Liver (tissue), 9 donors: ENCODE measurements around the gene CEACAM20. TPM values are rescaled to one million over a fixed set of nuclear protein-coding genes. Genes with fewer than 3 reads are reported as not detected.
"Not testable (repeated sequence)": the region's sequence is repeated elsewhere in the genome, so short reads cannot be mapped to it uniquely, and the experiment has no call there.

Experiments
- DNase-seq: peaks from one replicate; pipeline ENCODE4 v3.0.0-alpha.2; 2017; ENCODE audit warnings: low spot score
- H3K27ac ChIP-seq, 2 donors: one replicate each; pipeline ENCODE4 v1.7.0; 2013; ENCODE audit warnings: inconsistent platforms in 2 of 2, low read length in 2 of 2, control low read depth in 1 of 2, low read depth in 1 of 2, mild to moderate bottlenecking in 1 of 2
- H3K27me3 ChIP-seq, 4 donors: one replicate each; pipeline versions ENCODE4 v1.6.1 to v1.7.0; 2013; ENCODE audit warnings: low read length in 3 of 4, inconsistent platforms in 1 of 4, mild to moderate bottlenecking in 1 of 4, moderate library complexity in 1 of 4; ENCODE audit not compliant: control insufficient read depth in 4 of 4, insufficient read depth in 4 of 4
- H3K36me3 ChIP-seq, 4 donors: one replicate each; pipeline versions ENCODE4 v1.6.1 to v1.7.0; 2013; ENCODE audit warnings: low read length in 3 of 4, mild to moderate bottlenecking in 3 of 4, low read depth in 1 of 4, moderate library complexity in 1 of 4; ENCODE audit not compliant: control insufficient read depth in 4 of 4, insufficient read depth in 3 of 4
- H3K4me1 ChIP-seq, 4 donors: one replicate each; pipeline versions ENCODE4 v1.6.1 to v1.7.0; 2013; ENCODE audit warnings: low read length in 3 of 4, mild to moderate bottlenecking in 3 of 4, moderate library complexity in 1 of 4; ENCODE audit not compliant: control insufficient read depth in 4 of 4, insufficient read depth in 4 of 4
- H3K4me3 ChIP-seq, 3 donors: one replicate each; pipeline versions ENCODE4 v1.6.1 to v1.7.0; 2013; ENCODE audit warnings: low read length in 3 of 3, control low read depth in 1 of 3, low read depth in 1 of 3, mild to moderate bottlenecking in 1 of 3
- H3K9ac ChIP-seq, 2 donors: one replicate each; pipeline ENCODE4 v1.7.0; 2013; ENCODE audit warnings: low read length in 2 of 2, mild to moderate bottlenecking in 2 of 2, moderate library complexity in 2 of 2, control low read depth in 1 of 2, low read depth in 1 of 2
- H3K9me3 ChIP-seq, 4 donors: one replicate each; pipeline versions ENCODE4 v1.6.1 to v1.7.0; 2013; ENCODE audit warnings: low read length in 3 of 4; ENCODE audit not compliant: control insufficient read depth in 4 of 4
- FOXA1 ChIP-seq: IDR thresholded peaks from 2 replicates; pipeline ENCODE4 v1.6.1; 2016; ENCODE audit warnings: antibody characterized with exemption
- FOXA2 ChIP-seq: IDR thresholded peaks from 2 replicates; pipeline ENCODE4 v1.6.1; 2016; ENCODE audit warnings: antibody characterized with exemption
- HNF4A ChIP-seq, 2 donors: conservative IDR thresholded peaks; 2 replicates each; pipeline ENCODE4 v1.6.1; 2016; ENCODE audit warnings: antibody characterized with exemption in 2 of 2, mild to moderate bottlenecking in 2 of 2
- HNF4G ChIP-seq: IDR thresholded peaks from 2 replicates; pipeline ENCODE4 v1.6.1; 2016; ENCODE audit warnings: antibody characterized with exemption
- JUND ChIP-seq, 2 donors: IDR thresholded peaks; 2 replicates each; pipeline ENCODE4 v1.6.1; 2016; ENCODE audit warnings: antibody characterized with exemption in 2 of 2
- MAX ChIP-seq: IDR thresholded peaks from 2 replicates; pipeline ENCODE4 v1.6.1; 2016; ENCODE audit warnings: antibody characterized with exemption
- NR2F2 ChIP-seq: IDR thresholded peaks from 2 replicates; pipeline ENCODE4 v1.6.1; 2016; ENCODE audit warnings: antibody characterized with exemption
- RAD21 ChIP-seq, 2 donors: IDR thresholded peaks; 2 replicates each; pipeline ENCODE4 v1.6.1; 2016; ENCODE audit warnings: antibody characterized with exemption in 2 of 2, mild to moderate bottlenecking in 2 of 2
- RXRA ChIP-seq, 2 donors: IDR thresholded peaks; 2 replicates each; pipeline ENCODE4 v1.6.1; 2017 to 2018; ENCODE audit warnings: antibody characterized with exemption in 2 of 2, mild to moderate bottlenecking in 1 of 2
- SP1 ChIP-seq: IDR thresholded peaks from 2 replicates; pipeline ENCODE4 v1.6.1; 2018; ENCODE audit warnings: antibody characterized with exemption, mild to moderate bottlenecking
- TAF1 ChIP-seq: conservative IDR thresholded peaks from 2 replicates; pipeline ENCODE4 v1.6.1; 2016; ENCODE audit warnings: antibody characterized with exemption, mild to moderate bottlenecking
- YY1 ChIP-seq: IDR thresholded peaks from 2 replicates; pipeline ENCODE4 v1.6.1; 2016; ENCODE audit warnings: antibody characterized with exemption, mild to moderate bottlenecking
- ZBTB33 ChIP-seq: IDR thresholded peaks from 2 replicates; pipeline ENCODE4 v1.6.1; 2016; ENCODE audit warnings: antibody characterized with exemption
- WGBS: extraction: QIAGEN DNeasy Blood & Tissue Kit; methylation state at CpG from one replicate; pipeline ENCODE4 v1.1.7; 2013; 5-methylcytosine and 5-hydroxymethylcytosine counted together
- polyA plus RNA-seq, 2 donors: library from polyadenylated mRNA; stranded (reverse) in 1 of 2; unstranded in 1 of 2; fragments of 200-250 nt in 1 of 2; fragments of >200 nt in 1 of 2; fragmentation: Nextera tagmentation in 1 of 2; extraction: Ambion mirVana in 1 of 2; gene quantifications; one replicate each; pipeline versions ENCODE4 v1.2.1 to v1.2.3, GENCODE V29; 2013 to 2015
- total RNA-seq, 2 donors: library from RNA; depleted of rRNA; stranded (reverse); fragments of >200 nt; gene quantifications; one replicate each; pipeline ENCODE4 v1.2.3, GENCODE V29; 2014
- TF ChIP-seq, protein P1 (sequence below): IDR thresholded peaks from 2 replicates; pipeline ENCODE4 v1.6.1; 2016; ENCODE audit warnings: antibody characterized with exemption, mild to moderate bottlenecking
- donor health status: healthy.
- donor health status: healthy.
- donor health status: healthy.
- donor health status: healthy.
- donor health status: healthy.

CEACAM20 gene
- total and polyA plus RNA-seq, 4 donors = 0.09 to 0.25 TPM; not detected in 2

DNA sequence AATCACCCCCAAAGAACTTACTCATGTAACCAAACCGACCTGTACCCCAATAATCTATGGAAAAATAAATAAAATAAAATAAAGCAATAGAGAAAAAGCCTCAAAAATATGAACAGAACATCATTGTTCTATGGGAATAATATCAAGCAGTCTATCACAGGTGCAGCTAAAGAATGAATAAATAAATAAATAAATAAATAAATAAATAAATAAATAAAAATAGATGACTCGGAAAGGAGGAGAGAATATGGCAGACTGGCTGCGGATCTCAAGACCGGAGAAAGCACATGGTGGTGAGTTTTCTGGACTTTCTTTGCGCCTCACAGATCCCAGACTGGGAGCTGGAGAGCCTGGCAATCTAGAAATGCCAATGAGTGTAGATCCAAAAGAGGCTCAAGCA is 22.4 kb upstream of the CEACAM20 start:
- 80% methylated on average over 5 of the region's 5 CpGs for whole genome bisulfite sequencing
- TF ChIP-seq HNF4G (no peak), RAD21 (IDR thresholded peaks at IDR 0.05) (no peak), HNF4A (conservative IDR thresholded peaks at IDR 0.05) (no peak), TAF1 (no peak), FOXA1 (no peak)
- TF ChIP-seq, protein P1, sequence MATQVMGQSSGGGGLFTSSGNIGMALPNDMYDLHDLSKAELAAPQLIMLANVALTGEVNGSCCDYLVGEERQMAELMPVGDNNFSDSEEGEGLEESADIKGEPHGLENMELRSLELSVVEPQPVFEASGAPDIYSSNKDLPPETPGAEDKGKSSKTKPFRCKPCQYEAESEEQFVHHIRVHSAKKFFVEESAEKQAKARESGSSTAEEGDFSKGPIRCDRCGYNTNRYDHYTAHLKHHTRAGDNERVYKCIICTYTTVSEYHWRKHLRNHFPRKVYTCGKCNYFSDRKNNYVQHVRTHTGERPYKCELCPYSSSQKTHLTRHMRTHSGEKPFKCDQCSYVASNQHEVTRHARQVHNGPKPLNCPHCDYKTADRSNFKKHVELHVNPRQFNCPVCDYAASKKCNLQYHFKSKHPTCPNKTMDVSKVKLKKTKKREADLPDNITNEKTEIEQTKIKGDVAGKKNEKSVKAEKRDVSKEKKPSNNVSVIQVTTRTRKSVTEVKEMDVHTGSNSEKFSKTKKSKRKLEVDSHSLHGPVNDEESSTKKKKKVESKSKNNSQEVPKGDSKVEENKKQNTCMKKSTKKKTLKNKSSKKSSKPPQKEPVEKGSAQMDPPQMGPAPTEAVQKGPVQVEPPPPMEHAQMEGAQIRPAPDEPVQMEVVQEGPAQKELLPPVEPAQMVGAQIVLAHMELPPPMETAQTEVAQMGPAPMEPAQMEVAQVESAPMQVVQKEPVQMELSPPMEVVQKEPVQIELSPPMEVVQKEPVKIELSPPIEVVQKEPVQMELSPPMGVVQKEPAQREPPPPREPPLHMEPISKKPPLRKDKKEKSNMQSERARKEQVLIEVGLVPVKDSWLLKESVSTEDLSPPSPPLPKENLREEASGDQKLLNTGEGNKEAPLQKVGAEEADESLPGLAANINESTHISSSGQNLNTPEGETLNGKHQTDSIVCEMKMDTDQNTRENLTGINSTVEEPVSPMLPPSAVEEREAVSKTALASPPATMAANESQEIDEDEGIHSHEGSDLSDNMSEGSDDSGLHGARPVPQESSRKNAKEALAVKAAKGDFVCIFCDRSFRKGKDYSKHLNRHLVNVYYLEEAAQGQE = no peak
- H3K9me3 ChIP-seq = no peaks in the 10 kb centered on the region

GRCh38 chr19:44550976-44551375 is 21.5 kb upstream of the CEACAM20 start:
- not testable (repeated sequence) for H3K27me3 ChIP-seq, DNase-seq, H3K27ac ChIP-seq, H3K4me1 ChIP-seq, H3K9ac ChIP-seq, H3K4me3 ChIP-seq, H3K9me3 ChIP-seq, H3K36me3 ChIP-seq
- 89% methylated on average over 37 of the region's 37 CpGs for WGBS

More for the DNA sequence above, 22.4 kb upstream of the CEACAM20 start:
- no peak for DNase-seq
- Histone ChIP-seq H3K9ac (no peak overlapping the region), H3K27me3 (no peaks in the 10 kb centered on the region), H3K36me3 (no peaks in the 10 kb centered on the region), H3K4me3 (no peak overlapping the region), H3K4me1 (no peaks in the 10 kb centered on the region), H3K27ac (no peak overlapping the region)

DNA sequence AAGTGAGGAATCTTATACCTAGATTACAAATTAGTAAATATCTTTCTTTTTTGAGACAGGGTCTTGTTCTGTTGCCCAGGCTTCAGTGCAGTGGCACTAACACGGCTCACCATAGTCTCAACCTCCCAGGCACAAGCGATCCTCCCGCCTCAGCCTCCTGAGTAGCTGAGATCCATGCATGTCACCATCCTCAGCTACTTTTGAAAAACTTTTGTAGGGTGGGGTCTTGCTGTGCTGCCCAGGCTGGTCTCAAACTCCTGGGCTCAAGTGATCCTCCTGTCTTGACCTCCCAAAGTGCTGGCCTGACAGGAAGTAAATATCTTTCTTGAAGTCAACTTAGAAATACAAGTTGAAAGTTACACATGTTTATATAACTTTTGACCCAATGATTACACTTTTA is 20.0 kb upstream of the CEACAM20 start:
- TF ChIP-seq JUND (IDR thresholded peaks at IDR 0.05) (no peak), MAX (no peak), YY1 (no peak), HNF4A (conservative IDR thresholded peaks at IDR 0.05) (no peak), SP1 (no peak)
- no peak overlapping the region for H3K27ac ChIP-seq
- H3K36me3 ChIP-seq = no peaks in the 10 kb centered on the region
- no peak for DNase-seq
- H3K4me1 ChIP-seq = no peaks in the 10 kb centered on the region
- 95% methylated on average over 3 of the region's 3 CpGs for WGBS
- H3K9ac ChIP-seq = no peak overlapping the region
- H3K9me3 ChIP-seq = no peaks in the 10 kb centered on the region
- no peak overlapping the region for H3K4me3 ChIP-seq
- H3K27me3 ChIP-seq = no peaks in the 10 kb centered on the region

- no peak for TF ChIP-seq NR2F2
- TF ChIP-seq FOXA1 = no peak
- TF ChIP-seq FOXA2 = no peak
- TF ChIP-seq, protein P1 = no peak
- no peak for TF ChIP-seq HNF4A (conservative IDR thresholded peaks at IDR 0.05)
- TF ChIP-seq RXRA (IDR thresholded peaks at IDR 0.05) = no peak
- TF ChIP-seq ZBTB33 = no peak
- Histone ChIP-seq H3K27me3 (no peaks in the 10 kb centered on the region), H3K27ac (no peak overlapping the region), H3K9ac (no peak overlapping the region), H3K4me1 (no peaks in the 10 kb centered on the region), H3K9me3 (peaks cover 0 to under 1% (median 0%) of the 10 kb centered on the region in 4 donors), H3K36me3 (peaks cover 0 to under 1% (median 0%) of the 10 kb centered on the region in 4 donors), H3K4me3 (no peak overlapping the region)
- DNase-seq = no peak
- WGBS = 92% methylated on average over 4 of the region's 4 CpGs
Observed at GRCh38 chr19:44548736-44549135, 19.3 kb upstream of the CEACAM20 start.
